HCT116 (cell line): Measurements from ENCODE around the gene CATSPERE. TPM values are rescaled to one million over a fixed set of nuclear protein-coding genes. Genes with fewer than 3 reads are reported as not detected.

Experiments used
- ATAC-seq: fragments of 200-7000 bp; cut with Tn5 transposase; 2 replicates; pipeline ENCODE4 v1.9.1; 2020; ENCODE audit warnings: mild to moderate bottlenecking, moderate library complexity
- BruUV-seq: library from RNA; stranded (reverse); fragments of 400-500 nt; replicated peaks from 2 replicates; lab custom pipeline; 2021; lab: Mats Ljungman, UMichigan
- CTCF ChIA-PET: fragments of 300-600 bp; sonication (Branson Sonifier 250); formaldehyde crosslinking; loops from one replicate; lab custom pipeline; 2021; ENCODE audit warnings: antibody characterized with exemption; lab: Charles Lee
- POLR2A ChIA-PET: fragments of 300-600, 350-600 bp; sonication (Branson Sonifier 250); formaldehyde crosslinking; loops from one replicate; lab custom pipeline; 2021; ENCODE audit warnings: antibody characterized with exemption; lab: Charles Lee
- RAD21 ChIA-PET, 2 experiments: fragments of 300-600 bp; sonication (Branson Sonifier 250); formaldehyde crosslinking; loops; one replicate each; lab custom pipeline; 2023; ENCODE audit warnings: low total read pairs in 2 of 2; ENCODE audit not compliant: uncharacterized antibody in 2 of 2, unreplicated experiment in 2 of 2, low non-redundant PET in 1 of 2; lab: Charles Lee
- DNase-seq: peaks from one replicate; pipeline ENCODE4 v3.0.0-alpha.2; 2010; ENCODE audit warnings: low read depth, low spot score
- H2AFZ ChIP-seq: fragments of 200-600 bp; shearing (Covaris generic), sonication (generic); 2 replicates; pipeline ENCODE4 v1.6.1; 2017; ENCODE audit warnings: low read depth, mixed run types, mixed read lengths, antibody characterized with exemption, low read length; ENCODE audit not compliant: poor library complexity, severe bottlenecking
- H3K27ac ChIP-seq: 2 replicates; pipeline ENCODE4 v1.5.1; 2012; ENCODE audit warnings: low read depth, low read length
- H3K27me3 ChIP-seq: fragments of 200-600 bp; sonication (generic); 2 replicates; pipeline ENCODE4 v1.6.1; 2016; ENCODE audit warnings: mixed run types, low read length, mixed read lengths; ENCODE audit not compliant: insufficient read depth
- H3K36me3 ChIP-seq, 2 experiments: fragments of 200-500 bp in 1 of 2; fragments of 200-600 bp in 1 of 2; sonication (Bioruptor generic) in 1 of 2; sonication (generic) in 1 of 2; 2 replicates each; pipeline versions ENCODE4 v1.5.1 to v1.6.1; 2014 to 2016; ENCODE audit warnings: low read length in 2 of 2, inconsistent platforms in 1 of 2, mixed read lengths in 1 of 2, mixed run types in 1 of 2; ENCODE audit not compliant: insufficient read depth in 2 of 2, control insufficient read depth in 1 of 2
- H3K4me1 ChIP-seq, 2 experiments: fragments of 200-600 bp in 1 of 2; sonication (generic) in 1 of 2; 2 replicates each; pipeline versions ENCODE4 v1.5.1 to v1.6.1; 2012 to 2017; ENCODE audit warnings: low read length in 2 of 2, inconsistent platforms in 1 of 2, mild to moderate bottlenecking in 1 of 2, mixed read lengths in 1 of 2, mixed run types in 1 of 2, moderate library complexity in 1 of 2; ENCODE audit not compliant: insufficient read depth in 2 of 2, control insufficient read depth in 1 of 2
- H3K4me2 ChIP-seq: fragments of 200-600 bp; sonication (generic); 2 replicates; pipeline ENCODE4 v1.6.1; 2017; ENCODE audit warnings: mixed run types, low read length, mixed read lengths
- H3K4me3 ChIP-seq, 2 experiments: fragments of 200-600 bp in 1 of 2; sonication (generic) in 1 of 2; replicated peaks in 1 of 2; 2 replicates each; pipeline ENCODE4 v1.5.1; 2011 to 2016; ENCODE audit warnings: low read length in 2 of 2, control low read depth in 1 of 2, low read depth in 1 of 2, mild to moderate bottlenecking in 1 of 2, mixed read lengths in 1 of 2, mixed run types in 1 of 2
- H3K79me2 ChIP-seq: fragments of 200-600 bp; sonication (generic); 2 replicates; pipeline ENCODE4 v1.6.1; 2017; ENCODE audit warnings: mild to moderate bottlenecking, mixed run types, low read length, moderate library complexity, mixed read lengths; ENCODE audit not compliant: insufficient read depth
- H3K9ac ChIP-seq: fragments of 200-600 bp; sonication (generic); 2 replicates; pipeline ENCODE4 v1.6.1; 2016; ENCODE audit warnings: low read length, mixed read lengths
- H3K9me2 ChIP-seq: fragments of 200-600 bp; sonication (generic), shearing (Covaris generic); 2 replicates; pipeline ENCODE4 v1.6.1; 2017; ENCODE audit warnings: mixed run types, mild to moderate bottlenecking, moderate library complexity; ENCODE audit not compliant: insufficient read depth
- H3K9me3 ChIP-seq, 2 experiments: fragments of 200-500 bp in 1 of 2; fragments of 200-600 bp in 1 of 2; sonication (Bioruptor generic) in 1 of 2; sonication (generic) in 1 of 2; 2 replicates each; pipeline ENCODE4 v1.6.1; 2014 to 2017; ENCODE audit warnings: low read length in 2 of 2, mixed read lengths in 2 of 2, inconsistent platforms in 1 of 2, low read depth in 1 of 2, mild to moderate bottlenecking in 1 of 2, mixed run types in 1 of 2, moderate library complexity in 1 of 2; ENCODE audit not compliant: control insufficient read depth in 1 of 2, insufficient read depth in 1 of 2
- H4K20me1 ChIP-seq: fragments of 200-600 bp; sonication (generic), shearing (Covaris generic); 2 replicates; pipeline ENCODE4 v1.6.1; 2017; ENCODE audit warnings: mixed run types, mild to moderate bottlenecking, moderate library complexity; ENCODE audit not compliant: insufficient read depth
- ATF3 ChIP-seq: IDR thresholded peaks from 2 replicates; pipeline ENCODE4 v1.6.1; 2012
- CEBPB ChIP-seq: IDR thresholded peaks from 2 replicates; pipeline ENCODE4 v1.6.1; 2012; ENCODE audit warnings: low read depth
- EGR1 ChIP-seq: IDR thresholded peaks from 2 replicates; pipeline ENCODE4 v1.6.1; 2012; ENCODE audit warnings: low read depth
- FOSL1 ChIP-seq: IDR thresholded peaks from 2 replicates; pipeline ENCODE4 v1.6.1; 2012; ENCODE audit warnings: low read depth
- JUND ChIP-seq: IDR thresholded peaks from 2 replicates; pipeline ENCODE4 v1.6.1; 2012
- POLR2A ChIP-seq: IDR thresholded peaks from 2 replicates; pipeline ENCODE4 v1.7.0; 2011; ENCODE audit warnings: borderline replicate concordance; ENCODE audit not compliant: insufficient read depth, insufficient read length; ENCODE audit errors: extremely low read depth
- POLR2AphosphoS5 ChIP-seq: IDR thresholded peaks from 2 replicates; pipeline ENCODE4 v1.6.1; 2011; ENCODE audit warnings: mild to moderate bottlenecking, low read depth, low read length, moderate library complexity
- RAD21 ChIP-seq: IDR thresholded peaks from 2 replicates; pipeline ENCODE4 v1.6.1; 2012; ENCODE audit warnings: low read depth, mild to moderate bottlenecking
- SIN3A ChIP-seq: IDR thresholded peaks from 2 replicates; pipeline ENCODE4 v1.6.1; 2012; ENCODE audit warnings: low read depth
- SP1 ChIP-seq: IDR thresholded peaks from 2 replicates; pipeline ENCODE4 v1.6.1; 2012; ENCODE audit warnings: low read depth
- TCF7L2 ChIP-seq: IDR thresholded peaks from 2 replicates; pipeline ENCODE4 v1.7.0; 2011; ENCODE audit warnings: borderline replicate concordance, inconsistent platforms; ENCODE audit not compliant: insufficient read depth, insufficient read length; ENCODE audit errors: extremely low read depth
- intact Hi-C: fragments of 100-400 bp; cut with micrococcal nuclease; formaldehyde crosslinking; loops from 2 replicates; pipeline ENCODE4 v1.10.0; 2022
- total RNA-seq: library from RNA; stranded (reverse); gene quantifications from one replicate; pipeline ENCODE4 v1.2.1, GENCODE V29; 2021; ENCODE audit not compliant: unreplicated experiment
- TF ChIP-seq, protein P1 (sequence below), 3 experiments: fragments of 200-600 bp in 1 of 3; sonication (generic) in 1 of 3; IDR thresholded peaks in 2 of 3; conservative IDR thresholded peaks in 1 of 3; 2 replicates each; pipeline ENCODE4 v1.5.1; 2012 to 2017; ENCODE audit warnings: low read depth in 2 of 3, low read length in 2 of 3, antibody characterized with exemption in 1 of 3, borderline replicate concordance in 1 of 3, control low read depth in 1 of 3, mild to moderate bottlenecking in 1 of 3, mixed read lengths in 1 of 3, mixed run types in 1 of 3, moderate library complexity in 1 of 3; ENCODE audit not compliant: insufficient read depth in 1 of 3
- TF ChIP-seq, protein P2 (sequence below): IDR thresholded peaks from 2 replicates; pipeline ENCODE4 v1.6.1; 2012

CATSPERE gene
- total RNA-seq, 1 experiment from 2014 or later, result 0.34 TPM

DNA sequence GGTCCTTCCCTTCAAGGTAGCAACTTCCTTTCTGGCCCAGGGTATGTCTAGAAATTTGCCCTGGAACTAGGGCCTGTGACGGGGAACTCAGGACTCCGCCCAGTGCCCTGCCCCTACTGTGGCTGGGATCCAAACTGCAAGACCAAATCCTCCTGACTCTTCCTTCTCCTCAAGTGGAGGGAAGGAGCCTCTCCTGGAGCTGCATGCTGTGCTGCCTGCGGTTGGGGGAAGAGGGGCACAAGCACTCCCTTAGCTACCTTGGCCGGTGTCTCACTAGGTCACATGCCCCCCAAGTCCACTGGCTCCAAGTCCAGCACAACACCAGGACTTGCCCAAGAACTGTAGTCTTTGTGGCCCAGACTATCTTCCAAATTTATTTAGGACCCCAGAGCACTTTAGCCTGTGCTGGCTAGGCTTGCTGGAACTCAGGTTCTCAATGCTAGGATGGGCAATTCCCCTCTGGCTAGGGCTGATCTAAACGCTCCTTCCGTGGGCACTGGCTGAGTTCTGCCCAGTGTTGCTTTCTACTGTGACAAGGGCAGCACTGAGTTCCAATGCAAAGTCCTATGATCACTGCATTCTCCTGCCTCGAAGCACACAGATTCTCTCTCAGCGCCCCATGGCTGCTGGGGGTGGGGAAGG lies 21.6 kb upstream of the CATSPERE start:
- peaks cover 0 to 9% of the 10 kb centered on the region in 2 experiments; a peak in 1 of 4 replicates for H3K36me3 ChIP-seq
- DNase-seq, result no peak
- peak; percentile 68 for ATAC-seq
- CTCF ChIA-PET, result no interaction called here
- no peak overlapping the region for H3K9ac ChIP-seq
- H3K4me3 ChIP-seq, result no peak overlapping the region
- H3K27me3 ChIP-seq, result no peaks in the 10 kb centered on the region
- H3K9me2 ChIP-seq, result no peaks in the 10 kb centered on the region
- BruUV-seq, result no TSS peak
- no peak overlapping the region for H2AFZ ChIP-seq
- POLR2A ChIA-PET, result no interaction called here
- H3K4me2 ChIP-seq, result no peak overlapping the region
- H3K79me2 ChIP-seq, result peaks cover 74% of the 10 kb centered on the region
- no peak overlapping the region; the same call in 1 of the 2 replicates for H3K27ac ChIP-seq
- TF ChIP-seq, protein P1, sequence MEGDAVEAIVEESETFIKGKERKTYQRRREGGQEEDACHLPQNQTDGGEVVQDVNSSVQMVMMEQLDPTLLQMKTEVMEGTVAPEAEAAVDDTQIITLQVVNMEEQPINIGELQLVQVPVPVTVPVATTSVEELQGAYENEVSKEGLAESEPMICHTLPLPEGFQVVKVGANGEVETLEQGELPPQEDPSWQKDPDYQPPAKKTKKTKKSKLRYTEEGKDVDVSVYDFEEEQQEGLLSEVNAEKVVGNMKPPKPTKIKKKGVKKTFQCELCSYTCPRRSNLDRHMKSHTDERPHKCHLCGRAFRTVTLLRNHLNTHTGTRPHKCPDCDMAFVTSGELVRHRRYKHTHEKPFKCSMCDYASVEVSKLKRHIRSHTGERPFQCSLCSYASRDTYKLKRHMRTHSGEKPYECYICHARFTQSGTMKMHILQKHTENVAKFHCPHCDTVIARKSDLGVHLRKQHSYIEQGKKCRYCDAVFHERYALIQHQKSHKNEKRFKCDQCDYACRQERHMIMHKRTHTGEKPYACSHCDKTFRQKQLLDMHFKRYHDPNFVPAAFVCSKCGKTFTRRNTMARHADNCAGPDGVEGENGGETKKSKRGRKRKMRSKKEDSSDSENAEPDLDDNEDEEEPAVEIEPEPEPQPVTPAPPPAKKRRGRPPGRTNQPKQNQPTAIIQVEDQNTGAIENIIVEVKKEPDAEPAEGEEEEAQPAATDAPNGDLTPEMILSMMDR (IDR thresholded peaks at IDR 0.05 in 2 of 3, conservative IDR thresholded peaks at IDR 0.05 in 1 of 3; ENCODE audit: borderline replicate concordance in 1 of 3, insufficient read depth in 1 of 3, low read depth in 2 of 3, low read length in 2 of 3), result no peak
- TF ChIP-seq ATF3, result no peak
- no peak for TF ChIP-seq TCF7L2
- TF ChIP-seq POLR2AphosphoS5, result no peak
- no peak for TF ChIP-seq JUND
- TF ChIP-seq EGR1, result no peak
- TF ChIP-seq FOSL1, result no peak
- no peak for TF ChIP-seq SIN3A
- TF ChIP-seq, protein P2, sequence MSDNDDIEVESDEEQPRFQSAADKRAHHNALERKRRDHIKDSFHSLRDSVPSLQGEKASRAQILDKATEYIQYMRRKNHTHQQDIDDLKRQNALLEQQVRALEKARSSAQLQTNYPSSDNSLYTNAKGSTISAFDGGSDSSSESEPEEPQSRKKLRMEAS, result no peak
- TF ChIP-seq RAD21, result no peak
- TF ChIP-seq POLR2A, result no peak
- TF ChIP-seq SP1, result no peak
- no peak for TF ChIP-seq CEBPB
- peaks cover 32 to 43% of the 10 kb centered on the region in 2 experiments for H3K4me1 ChIP-seq
- no peaks in the 10 kb centered on the region for H4K20me1 ChIP-seq
- intact Hi-C loops, result no loop called here
- RAD21 ChIA-PET, result no interaction called here
- no peaks in the 10 kb centered on the region for H3K9me3 ChIP-seq
